ENCODE measurements around the gene ELK3. TPM values are rescaled to one million over a fixed set of nuclear protein-coding genes. Genes with fewer than 3 reads are reported as not detected.

ELK3 gene
- total RNA-seq, 1 donor from 2014 or later: 45.7 TPM

GRCh38 chr12:96233168-96233567 is 39.0 kb downstream of the ELK3 start:
- no peak for TF ChIP-seq CTCF (conservative IDR thresholded peaks at IDR 0.05; ENCODE audit: low read depth, low read length)
- H3K4me3 ChIP-seq (ENCODE audit: low read depth, low read length): no peak overlapping the region
- no peak for DNase-seq (ENCODE audit: low read depth)

- DNase-seq (ENCODE audit: low read depth): no peak
- no peak overlapping the region for H3K4me3 ChIP-seq (ENCODE audit: low read depth, low read length)
- no peak for TF ChIP-seq CTCF (conservative IDR thresholded peaks at IDR 0.05; ENCODE audit: low read depth, low read length)
Observed at GRCh38 chr12:96233939-96234461, 39.8 kb downstream of the ELK3 start.

- no peak overlapping the region for H3K4me3 ChIP-seq (ENCODE audit: low read depth, low read length)
- DNase-seq (ENCODE audit: low read depth): no peak
- no peak for TF ChIP-seq CTCF (conservative IDR thresholded peaks at IDR 0.05; ENCODE audit: low read depth, low read length)
Observed at GRCh38 chr12:96234591-96235483, 40.7 kb downstream of the ELK3 start.

- H3K4me3 ChIP-seq (ENCODE audit: low read depth, low read length): no peak overlapping the region
- no peak for TF ChIP-seq CTCF (conservative IDR thresholded peaks at IDR 0.05; ENCODE audit: low read depth, low read length)
- no peak for DNase-seq (ENCODE audit: low read depth)
Observed at GRCh38 chr12:96235484-96235826, 41.3 kb downstream of the ELK3 start.

- DNase-seq (ENCODE audit: low read depth): no peak
- TF ChIP-seq CTCF (conservative IDR thresholded peaks at IDR 0.05; ENCODE audit: low read depth, low read length): no peak
- H3K4me3 ChIP-seq (ENCODE audit: low read depth, low read length): no peak overlapping the region
Observed at GRCh38 chr12:96236221-96236822, 42.1 kb downstream of the ELK3 start.

GRCh38 chr12:96237035-96237434 is 42.9 kb downstream of the ELK3 start:
- no peak for TF ChIP-seq CTCF (conservative IDR thresholded peaks at IDR 0.05; ENCODE audit: low read depth, low read length)
- no peak overlapping the region for H3K4me3 ChIP-seq (ENCODE audit: low read depth, low read length)
- no peak for DNase-seq (ENCODE audit: low read depth)

Data from epithelial cell of proximal tubule (primary cell).